ENCODE results near the gene RUNX3.

DNA sequence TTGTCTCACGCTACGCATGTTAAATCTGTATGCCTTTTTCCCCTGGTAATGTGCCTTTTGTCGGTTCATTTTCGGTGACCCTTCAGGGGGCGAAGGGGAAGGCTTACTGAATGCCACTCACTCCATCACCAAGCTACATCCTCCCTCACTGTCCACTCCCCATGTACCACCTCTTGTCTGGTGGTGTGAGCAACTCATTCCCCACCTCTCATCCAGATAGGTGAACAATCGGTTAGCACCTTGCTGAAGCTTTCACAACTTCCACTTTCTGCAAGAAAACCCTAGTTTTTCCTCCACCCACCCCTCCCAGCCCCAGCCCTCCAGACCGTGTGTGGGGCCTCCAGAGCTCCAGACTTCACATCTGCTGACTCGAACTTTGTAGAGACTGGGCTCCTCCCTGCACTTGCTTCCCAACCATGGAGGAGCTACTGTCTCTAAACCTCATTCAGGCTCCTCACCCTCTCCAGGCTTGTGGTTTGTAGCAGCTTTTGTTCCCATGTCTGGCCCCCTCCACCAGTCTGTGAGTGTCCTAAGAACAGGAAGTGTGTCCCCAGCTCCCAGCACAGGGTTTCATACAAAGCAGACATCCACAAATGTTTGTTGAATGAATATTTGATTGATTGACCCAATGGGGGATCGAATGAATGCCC lies 48.4 kb upstream of the RUNX3 start:
- TF ChIP-seq, protein P1, sequence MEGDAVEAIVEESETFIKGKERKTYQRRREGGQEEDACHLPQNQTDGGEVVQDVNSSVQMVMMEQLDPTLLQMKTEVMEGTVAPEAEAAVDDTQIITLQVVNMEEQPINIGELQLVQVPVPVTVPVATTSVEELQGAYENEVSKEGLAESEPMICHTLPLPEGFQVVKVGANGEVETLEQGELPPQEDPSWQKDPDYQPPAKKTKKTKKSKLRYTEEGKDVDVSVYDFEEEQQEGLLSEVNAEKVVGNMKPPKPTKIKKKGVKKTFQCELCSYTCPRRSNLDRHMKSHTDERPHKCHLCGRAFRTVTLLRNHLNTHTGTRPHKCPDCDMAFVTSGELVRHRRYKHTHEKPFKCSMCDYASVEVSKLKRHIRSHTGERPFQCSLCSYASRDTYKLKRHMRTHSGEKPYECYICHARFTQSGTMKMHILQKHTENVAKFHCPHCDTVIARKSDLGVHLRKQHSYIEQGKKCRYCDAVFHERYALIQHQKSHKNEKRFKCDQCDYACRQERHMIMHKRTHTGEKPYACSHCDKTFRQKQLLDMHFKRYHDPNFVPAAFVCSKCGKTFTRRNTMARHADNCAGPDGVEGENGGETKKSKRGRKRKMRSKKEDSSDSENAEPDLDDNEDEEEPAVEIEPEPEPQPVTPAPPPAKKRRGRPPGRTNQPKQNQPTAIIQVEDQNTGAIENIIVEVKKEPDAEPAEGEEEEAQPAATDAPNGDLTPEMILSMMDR (conservative IDR thresholded peaks at IDR 0.05 in 1 of 2, IDR thresholded peaks at IDR 0.05 in 1 of 2; ENCODE audit: low read depth in 1 of 2, low read length in 2 of 2), result no peak
- no peak for TF ChIP-seq EZH2 (IDR thresholded peaks at IDR 0.05; ENCODE audit: low read length, missing control alignments)

Data from fibroblast of lung (primary cell).